HCEC 1CT (cell line): ENCODE results near the gene PROP1.
"Not testable (repeated sequence)": the region's sequence is repeated elsewhere in the genome, so short reads cannot be mapped to it uniquely, and the experiment has no call there.

Experiments
- DNase-seq: peaks from one replicate; pipeline ENCODE4 v3.0.0-alpha.2; 2017

Gene PROP1

GRCh38 chr5:177995691-177996595 lies at the start of gene PROP1:
PROP1 (minus strand) TSS chr5:177996242; CDS start chr5:177995933, 309 bp downstream.
- DNase-seq: no peak

- DNase-seq: not testable (repeated sequence)
Observed at GRCh38 chr5:178019379-178020030, 23.5 kb upstream of the PROP1 start.

GRCh38 chr5:178012758-178013157 lies 16.7 kb upstream of the PROP1 start:
- DNase-seq: not testable (repeated sequence)

- DNase-seq: not testable (repeated sequence)
Observed at GRCh38 chr5:178011816-178012554, 15.9 kb upstream of the PROP1 start.

- not testable (repeated sequence) for DNase-seq
Observed at GRCh38 chr5:178007272-178007671, 11.2 kb upstream of the PROP1 start.

GRCh38 chr5:178006536-178007231 lies 10.6 kb upstream of the PROP1 start:
- DNase-seq: not testable (repeated sequence)

- not testable (repeated sequence) for DNase-seq
Observed at GRCh38 chr5:178006181-178006535, 10.1 kb upstream of the PROP1 start.

GRCh38 chr5:177997846-177998245 lies 1.8 kb upstream of the PROP1 start:
- no peak for DNase-seq

GRCh38 chr5:177997319-177997670 lies 1.3 kb upstream of the PROP1 start:
- DNase-seq: peak; percentile 10

- DNase-seq: no peak
Observed at GRCh38 chr5:177996660-177997318, 747 bp upstream of the PROP1 start.

- no peak for DNase-seq
Observed at GRCh38 chr5:177994561-177995190, 1.4 kb downstream of the PROP1 start.

GRCh38 chr5:177994063-177994462 lies 2.0 kb downstream of the PROP1 start:
- DNase-seq: no peak

GRCh38 chr5:177992466-177992865 lies 3.6 kb downstream of the PROP1 start:
- no peak for DNase-seq

GRCh38 chr5:177988989-177989625 lies 6.9 kb downstream of the PROP1 start:
- DNase-seq: no peak

- no peak for DNase-seq
Observed at GRCh38 chr5:177987326-177987725, 8.7 kb downstream of the PROP1 start.

- no peak for DNase-seq
Observed at GRCh38 chr5:177985430-177986040, 10.5 kb downstream of the PROP1 start.

- DNase-seq: no peak
Observed at GRCh38 chr5:177984584-177985206, 11.3 kb downstream of the PROP1 start.

GRCh38 chr5:177983763-177984583 lies 12.1 kb downstream of the PROP1 start:
- no peak for DNase-seq

- no peak for DNase-seq
Observed at GRCh38 chr5:177982956-177983355, 13.1 kb downstream of the PROP1 start.
